Testis (tissue), 3 donors: Measurements from ENCODE around the gene SEMA6C. TPM values are rescaled to one million over a fixed set of nuclear protein-coding genes. Genes with fewer than 3 reads are reported as not detected.

Experiments used
- DNase-seq: peaks from one replicate; pipeline ENCODE4 v3.0.0-alpha.2; 2019
- H3K27ac ChIP-seq, 2 donors: fragments of 200-600 bp; sonication (generic); one replicate each; pipeline ENCODE4 v1.5.1; 2019
- H3K27me3 ChIP-seq: fragments of 200-600 bp; sonication (generic); one replicate; pipeline ENCODE4 v1.5.1; 2019
- H3K36me3 ChIP-seq: fragments of 200-600 bp; sonication (generic); one replicate; pipeline ENCODE4 v1.5.1; 2017; ENCODE audit warnings: low read depth; ENCODE audit errors: missing control alignments
- H3K4me1 ChIP-seq: fragments of 200-600 bp; sonication (generic); one replicate; pipeline ENCODE4 v1.5.1; 2019
- H3K4me3 ChIP-seq, 2 donors: fragments of 200-600 bp; sonication (generic); one replicate each; pipeline ENCODE4 v1.5.1; 2017 to 2019
- H3K9me3 ChIP-seq: fragments of 200-600 bp; sonication (generic); one replicate; pipeline ENCODE4 v1.5.1; 2017
- POLR2A ChIP-seq: fragments of 450-650 bp; IDR thresholded peaks from one replicate; pipeline ENCODE4 v1.6.1; 2017; ENCODE audit warnings: antibody characterized with exemption, mild to moderate bottlenecking, moderate library complexity
- WGBS, 2 donors: methylation state at CpG; one replicate each; pipeline ENCODE4 v1.1.5; 2018; 5-methylcytosine and 5-hydroxymethylcytosine counted together
- intact Hi-C: fragments of 100-400 bp; cut with DNase I; formaldehyde crosslinking; loops from one replicate; pipeline ENCODE4 v1.15.1; 2023; ENCODE audit warnings: low total_unique reads
- polyA plus RNA-seq: library from polyadenylated mRNA; stranded (reverse); fragments of 350-450 nt; fragmentation: Illumina TruSeq; extraction: RNeasy Lipid Tissue Mini Kit (QIAGEN cat#74804); gene quantifications from one replicate; pipeline ENCODE4 v1.2.3, GENCODE V29; 2014; ENCODE audit warnings: low read depth, low replicate concordance; ENCODE audit not compliant: insufficient read depth
- total RNA-seq, 2 donors: library from RNA; depleted of rRNA; stranded (reverse); fragments of >200 nt; gene quantifications; one replicate each; pipeline ENCODE4 v1.2.3, GENCODE V29; 2016
- TF ChIP-seq, protein P1 (sequence below), 3 experiments: fragments of 450-650 bp in 2 of 3; fragments of 200-600 bp in 1 of 3; sonication (generic) in 1 of 3; IDR thresholded peaks; one replicate each; pipeline ENCODE4 v1.5.1; 2016 to 2019; ENCODE audit warnings: antibody characterized with exemption in 3 of 3, mild to moderate bottlenecking in 2 of 3, moderate library complexity in 1 of 3

Gene SEMA6C
- total and polyA plus RNA-seq, 3 donors from 2014 or later = 71.6 to 175 (median 134) TPM

DNA sequence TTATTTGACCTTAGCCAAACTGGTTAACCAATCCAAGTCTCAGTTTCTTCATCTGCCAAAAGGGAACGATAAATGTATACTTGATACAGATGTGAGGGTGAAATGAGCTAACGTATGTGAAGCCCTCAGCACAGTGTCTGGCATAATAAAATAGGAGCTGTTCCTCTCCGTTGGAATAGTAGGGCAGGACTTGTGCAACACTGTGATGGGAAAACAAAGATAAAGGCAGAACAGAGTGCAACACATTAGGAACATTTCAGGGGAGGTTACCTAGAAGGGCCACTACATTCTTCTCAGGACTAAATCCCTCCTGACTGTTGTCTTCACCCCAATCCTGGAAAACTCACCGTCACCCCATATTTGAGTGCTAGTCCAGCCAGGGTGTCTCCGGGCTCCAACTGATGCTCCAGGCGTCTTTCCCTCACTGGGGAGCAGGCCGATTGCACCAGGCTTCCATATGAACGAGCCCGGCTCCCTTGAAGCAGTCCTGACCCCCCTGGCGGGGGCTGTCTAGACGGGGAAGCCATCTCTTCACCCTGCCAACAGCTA lies 18.4 kb upstream of the SEMA6C start:
- Histone ChIP-seq H3K9me3 (no peaks in the 10 kb centered on the region), H3K27ac (peak overlapping the region; percentile 66 to 81), H3K4me1 (peaks cover 15% of the 10 kb centered on the region), H3K27me3 (no peaks in the 10 kb centered on the region), H3K4me3 (peak overlapping the region; percentile 67 to 88), H3K36me3 (no peaks in the 10 kb centered on the region)
- intact Hi-C loops = no loop called here
- DNase-seq = no peak
- no peak for TF ChIP-seq POLR2A
- TF ChIP-seq, protein P1, sequence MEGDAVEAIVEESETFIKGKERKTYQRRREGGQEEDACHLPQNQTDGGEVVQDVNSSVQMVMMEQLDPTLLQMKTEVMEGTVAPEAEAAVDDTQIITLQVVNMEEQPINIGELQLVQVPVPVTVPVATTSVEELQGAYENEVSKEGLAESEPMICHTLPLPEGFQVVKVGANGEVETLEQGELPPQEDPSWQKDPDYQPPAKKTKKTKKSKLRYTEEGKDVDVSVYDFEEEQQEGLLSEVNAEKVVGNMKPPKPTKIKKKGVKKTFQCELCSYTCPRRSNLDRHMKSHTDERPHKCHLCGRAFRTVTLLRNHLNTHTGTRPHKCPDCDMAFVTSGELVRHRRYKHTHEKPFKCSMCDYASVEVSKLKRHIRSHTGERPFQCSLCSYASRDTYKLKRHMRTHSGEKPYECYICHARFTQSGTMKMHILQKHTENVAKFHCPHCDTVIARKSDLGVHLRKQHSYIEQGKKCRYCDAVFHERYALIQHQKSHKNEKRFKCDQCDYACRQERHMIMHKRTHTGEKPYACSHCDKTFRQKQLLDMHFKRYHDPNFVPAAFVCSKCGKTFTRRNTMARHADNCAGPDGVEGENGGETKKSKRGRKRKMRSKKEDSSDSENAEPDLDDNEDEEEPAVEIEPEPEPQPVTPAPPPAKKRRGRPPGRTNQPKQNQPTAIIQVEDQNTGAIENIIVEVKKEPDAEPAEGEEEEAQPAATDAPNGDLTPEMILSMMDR (IDR thresholded peaks at IDR 0.05) = no peak
- WGBS, 2 donors = 13 to 14% methylated on average over 8 to 11 of the region's 11 CpGs

DNA sequence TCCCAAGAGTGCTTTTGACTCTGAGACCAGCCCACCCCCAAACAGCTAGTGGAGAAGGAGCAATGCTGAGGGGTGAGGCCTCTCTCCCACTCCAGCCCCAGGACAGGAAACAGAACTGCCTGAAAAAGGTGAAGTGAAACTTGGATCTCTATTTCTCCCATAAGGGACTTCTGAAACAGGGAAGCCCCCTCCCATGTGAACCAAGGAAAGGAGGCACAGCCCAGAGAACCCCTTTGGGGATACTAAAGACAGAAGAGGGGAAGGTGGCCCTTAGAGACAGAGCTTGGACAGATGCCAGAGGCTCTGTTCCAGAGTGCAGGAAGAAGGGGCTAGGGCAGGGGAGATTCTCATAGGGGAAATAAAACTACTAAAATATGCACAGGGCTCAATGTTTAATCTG lies 12.9 kb upstream of the SEMA6C start:
- H3K27ac ChIP-seq = no peak overlapping the region
- peaks cover 8% of the 10 kb centered on the region for H3K4me1 ChIP-seq
- no peaks in the 10 kb centered on the region for H3K36me3 ChIP-seq
- TF ChIP-seq POLR2A = no peak
- TF ChIP-seq, protein P1 (IDR thresholded peaks at IDR 0.05) = no peak
- H3K9me3 ChIP-seq = no peaks in the 10 kb centered on the region
- no peak for DNase-seq
- no peaks in the 10 kb centered on the region for H3K27me3 ChIP-seq
- no peak overlapping the region for H3K4me3 ChIP-seq
- intact Hi-C loops = no loop called here

DNA sequence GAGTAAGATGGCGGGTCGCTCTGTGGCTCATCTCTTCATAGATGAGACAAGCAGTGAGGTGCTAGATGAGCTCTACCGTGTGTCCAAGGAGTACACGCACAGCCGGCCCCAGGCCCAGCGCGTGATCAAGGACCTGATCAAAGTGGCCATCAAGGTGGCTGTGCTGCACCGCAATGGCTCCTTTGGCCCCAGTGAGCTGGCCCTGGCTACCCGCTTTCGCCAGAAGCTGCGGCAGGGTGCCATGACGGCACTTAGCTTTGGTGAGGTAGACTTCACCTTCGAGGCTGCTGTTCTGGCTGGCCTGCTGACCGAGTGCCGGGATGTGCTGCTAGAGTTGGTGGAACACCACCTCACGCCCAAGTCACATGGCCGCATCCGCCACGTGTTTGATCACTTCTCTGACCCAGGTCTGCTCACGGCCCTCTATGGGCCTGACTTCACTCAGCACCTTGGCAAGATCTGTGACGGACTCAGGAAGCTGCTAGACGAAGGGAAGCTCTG lies 12.4 kb upstream of the SEMA6C start:
- intact Hi-C loops = no loop called here
- DNase-seq = no peak
- TF ChIP-seq, protein P1 (IDR thresholded peaks at IDR 0.05) = no peak
- TF ChIP-seq POLR2A = no peak
- Histone ChIP-seq H3K27ac (no peak overlapping the region), H3K4me3 (no peak overlapping the region), H3K36me3 (no peaks in the 10 kb centered on the region), H3K4me1 (peaks cover 4% of the 10 kb centered on the region), H3K27me3 (no peaks in the 10 kb centered on the region), H3K9me3 (no peaks in the 10 kb centered on the region)
- 81 to 84% methylated on average over 19 to 22 of the region's 22 CpGs for WGBS, 2 donors

DNA sequence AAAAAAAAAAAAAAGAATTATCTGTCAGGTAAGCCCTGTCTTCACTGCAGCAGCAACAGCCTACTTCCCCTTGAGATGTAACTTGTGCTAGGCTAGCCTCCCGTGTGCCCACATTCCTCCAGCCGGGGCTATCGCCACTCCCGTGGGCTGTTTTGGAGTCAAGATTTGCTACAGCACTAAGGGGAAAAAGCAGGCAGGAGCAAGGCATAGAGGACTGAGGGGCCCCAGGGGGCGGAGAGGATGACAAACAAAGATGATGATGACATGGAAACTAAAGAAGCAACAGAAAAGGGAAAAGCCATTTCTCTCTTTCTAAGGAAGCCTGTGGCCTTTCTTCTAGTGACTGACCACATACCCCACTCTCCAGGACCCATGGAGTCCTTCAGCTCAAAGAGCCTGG lies 11.9 kb upstream of the SEMA6C start:
- no peak for DNase-seq
- Histone ChIP-seq H3K4me1 (peaks cover 4% of the 10 kb centered on the region), H3K4me3 (no peak overlapping the region), H3K27ac (no peak overlapping the region), H3K9me3 (no peaks in the 10 kb centered on the region), H3K27me3 (no peaks in the 10 kb centered on the region), H3K36me3 (no peaks in the 10 kb centered on the region)
- TF ChIP-seq, protein P1 (IDR thresholded peaks at IDR 0.05) = no peak
- no peak for TF ChIP-seq POLR2A
- intact Hi-C loops = no loop called here
- WGBS, 2 donors = 71 to 77% methylated on average over 5 of the region's 5 CpGs

DNA sequence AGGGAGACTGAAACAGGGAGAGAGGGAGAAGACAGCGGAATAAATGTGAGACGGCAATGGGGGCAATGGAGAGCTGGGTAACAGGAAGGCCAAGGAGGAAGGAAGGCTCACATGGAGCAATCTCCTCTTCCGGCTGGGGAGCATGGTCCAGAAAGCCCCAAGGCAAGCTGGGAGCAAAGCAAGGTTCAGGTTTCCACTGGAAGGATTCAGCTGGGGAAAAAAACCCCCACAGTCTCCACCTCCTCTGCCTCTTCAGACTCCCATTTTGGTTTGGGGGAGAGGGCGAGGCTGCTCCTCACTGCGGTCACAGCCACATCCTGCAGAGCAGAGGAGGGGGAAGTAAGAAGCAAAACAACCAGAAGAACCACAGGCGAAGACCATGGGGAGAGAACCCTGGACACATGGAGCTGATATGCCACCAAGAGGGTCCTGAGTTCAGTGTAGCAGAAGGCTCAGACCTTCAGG lies 10.7 kb upstream of the SEMA6C start:
- Histone ChIP-seq H3K9me3 (no peaks in the 10 kb centered on the region), H3K27me3 (no peaks in the 10 kb centered on the region), H3K27ac (no peak overlapping the region), H3K4me3 (no peak overlapping the region), H3K36me3 (no peaks in the 10 kb centered on the region), H3K4me1 (peaks cover 4% of the 10 kb centered on the region)
- 85 to 89% methylated on average over 6 of the region's 6 CpGs for WGBS, 2 donors
- intact Hi-C loops = no loop called here
- DNase-seq = no peak
- TF ChIP-seq, protein P1 (IDR thresholded peaks at IDR 0.05) = no peak
- no peak for TF ChIP-seq POLR2A
